Femur (tissue), 1 donor: ENCODE measurements around the gene C2orf68.
"Not testable (repeated sequence)": the region's sequence is repeated elsewhere in the genome, so short reads cannot be mapped to it uniquely, and the experiment has no call there.

Experiments
- DNase-seq: peaks from one replicate; pipeline ENCODE4 v3.0.0-alpha.2; 2017

C2orf68 gene

DNA sequence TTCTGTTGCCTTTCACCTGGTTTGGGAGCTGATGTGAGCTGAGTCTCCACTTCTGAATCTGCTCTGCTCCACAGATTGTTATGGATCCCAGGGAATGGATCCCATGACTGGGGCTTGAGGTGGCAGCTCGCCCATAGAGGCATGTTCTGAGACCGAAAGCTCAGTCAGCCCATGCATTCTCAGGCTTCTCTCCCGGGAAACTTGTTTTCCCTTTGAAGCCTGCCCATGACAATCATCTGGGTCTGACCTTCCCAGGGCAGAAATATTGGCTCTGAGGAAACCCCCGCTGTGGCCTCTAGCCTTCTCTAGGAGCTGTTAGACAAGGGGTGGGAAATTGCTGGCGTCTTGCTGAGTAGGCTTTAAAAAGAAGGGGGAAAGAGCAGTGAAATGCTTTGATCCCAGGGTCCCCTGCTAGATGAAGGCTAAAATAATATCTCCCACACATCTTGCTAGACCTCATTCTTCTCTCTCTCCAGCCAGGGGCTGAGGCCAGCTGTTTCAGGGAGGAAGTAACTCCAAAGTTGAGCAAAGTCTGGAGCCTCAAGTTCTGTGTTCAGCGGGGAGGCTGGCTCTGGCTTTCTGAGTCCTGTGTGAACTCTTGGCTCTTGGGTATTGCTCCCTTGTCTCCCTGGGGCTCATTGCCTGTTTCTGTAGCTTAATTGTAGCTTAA is 32.5 kb downstream of the C2orf68 start:
- no peak for DNase-seq

DNA sequence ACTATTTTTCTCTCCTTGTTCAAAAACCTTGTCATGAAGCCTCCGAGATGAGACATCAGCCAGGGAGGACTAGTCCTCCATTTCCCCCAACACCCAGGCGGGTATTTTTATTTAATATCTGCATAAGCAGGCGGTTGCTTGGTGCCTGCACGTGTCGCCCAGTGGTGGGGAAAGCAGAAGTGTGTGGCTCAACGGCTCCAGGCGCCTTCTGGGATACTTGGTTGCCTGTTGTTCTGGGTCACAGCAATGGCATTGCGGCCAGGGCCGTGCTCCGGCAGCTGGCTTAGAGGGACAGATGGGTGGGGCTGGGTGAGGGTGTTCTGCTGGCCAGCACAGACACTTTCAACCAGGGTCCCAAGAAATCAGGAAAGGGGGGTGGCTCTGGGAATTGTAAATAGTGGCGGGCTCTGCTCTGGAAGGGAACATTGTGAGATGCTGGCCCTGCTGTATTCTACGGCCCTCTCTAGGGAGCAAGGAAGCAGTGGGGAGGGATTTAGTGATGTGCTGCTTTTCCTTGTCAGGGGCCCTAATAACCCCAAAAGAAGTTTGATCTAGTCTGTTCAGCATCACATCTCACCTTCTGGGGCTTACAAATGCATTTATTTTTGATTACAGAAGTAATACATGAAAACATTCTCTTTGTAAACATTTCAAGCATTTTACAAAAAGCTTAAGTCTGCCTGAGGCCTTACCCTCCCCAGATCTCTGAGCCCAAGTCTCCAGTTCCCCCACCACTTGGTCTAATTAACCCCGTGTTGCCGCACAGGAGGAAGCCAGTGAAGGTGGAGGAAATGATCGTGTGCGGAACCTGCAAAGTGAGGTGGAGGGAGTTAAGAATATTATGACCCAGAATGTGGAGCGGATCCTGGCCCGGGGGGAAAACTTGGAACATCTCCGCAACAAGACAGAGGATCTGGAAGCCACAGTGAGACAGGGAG is 33.4 kb downstream of the C2orf68 start:
- no peak for DNase-seq

DNA sequence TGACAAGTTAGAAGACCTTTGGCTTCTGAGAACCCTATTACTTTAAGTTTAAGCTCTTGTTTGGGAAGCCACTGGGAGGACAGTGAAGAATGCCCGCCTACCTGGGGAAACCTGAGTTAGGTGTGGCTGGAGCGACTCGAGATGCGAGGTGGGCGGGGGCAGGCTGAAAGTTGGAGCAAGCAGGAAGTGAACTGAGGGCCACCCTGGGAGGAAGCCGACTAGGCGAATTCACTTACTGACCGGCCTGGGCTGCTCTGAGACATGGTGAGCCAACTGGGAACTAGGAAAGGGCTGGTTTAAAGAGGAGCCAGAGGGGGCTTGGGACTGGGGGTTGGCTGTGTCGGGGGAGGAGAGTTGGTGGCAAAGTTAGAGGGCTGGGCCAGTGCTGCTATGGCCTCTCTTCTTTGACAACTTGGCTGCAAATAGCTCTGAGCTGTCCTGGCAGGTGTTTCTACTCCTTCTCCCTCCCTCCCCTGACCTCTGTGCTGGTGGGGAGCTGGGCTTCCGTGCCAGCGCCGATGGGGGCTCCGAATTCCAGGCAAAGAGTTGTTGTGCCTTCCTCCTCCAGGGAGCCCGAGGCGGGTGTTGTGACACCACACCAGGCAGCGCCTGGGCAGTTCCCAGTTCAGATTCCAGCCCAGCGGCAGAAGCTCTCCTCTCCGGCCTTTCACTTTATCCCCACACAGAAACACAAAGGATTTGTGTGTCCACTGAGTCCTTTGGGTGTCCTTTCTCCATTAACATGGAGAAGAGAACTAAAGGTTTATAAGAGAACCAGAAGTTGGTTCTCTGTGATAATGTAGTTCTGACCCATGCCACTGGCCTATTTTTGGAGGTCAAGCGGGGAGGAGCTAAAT is 34.3 kb downstream of the C2orf68 start, which contains the start of gene VAMP8:
TSS of gene VAMP8 (plus strand) at position 201 of the 857 bp plus-strand sequence. CDS start at position 262, 61 bp downstream.
- no peak for DNase-seq

DNA sequence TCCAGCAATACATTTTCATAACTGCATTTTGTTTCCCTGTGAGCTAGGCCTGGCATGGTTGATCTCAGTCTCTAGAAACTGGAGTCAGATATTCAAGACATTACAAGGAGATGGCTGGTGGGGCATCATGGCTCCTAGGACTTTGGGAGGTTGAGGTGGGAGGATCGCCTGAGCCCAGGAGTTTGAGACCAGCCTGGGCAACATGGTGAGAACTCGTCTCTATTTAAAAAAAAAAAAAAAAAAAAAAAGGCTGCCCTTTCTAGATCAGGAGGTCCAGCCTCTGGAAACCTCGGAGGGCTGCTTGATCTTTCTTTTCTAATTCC is 34.8 kb downstream of the C2orf68 start:
- DNase-seq, result no peak

DNA sequence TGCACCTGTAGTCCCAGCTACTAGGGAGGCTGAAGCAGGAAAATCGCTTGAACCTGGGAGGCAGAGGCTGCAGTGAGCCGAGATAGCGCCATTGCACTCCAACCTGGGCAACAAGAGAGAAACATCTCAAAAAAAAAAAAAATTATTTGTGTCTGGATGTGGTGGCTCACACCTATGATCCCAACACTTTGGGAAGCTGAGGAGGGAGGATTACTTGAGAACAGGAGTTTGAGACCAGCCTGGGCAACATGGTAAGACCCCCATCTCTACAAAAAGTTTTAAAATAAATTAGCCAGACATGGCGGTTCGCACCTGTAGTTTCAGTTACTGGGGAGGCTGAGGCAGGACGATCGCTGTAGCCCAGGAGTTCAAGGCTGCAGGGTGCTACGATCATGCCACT is 36.1 kb downstream of the C2orf68 start:
- no peak for DNase-seq

DNA sequence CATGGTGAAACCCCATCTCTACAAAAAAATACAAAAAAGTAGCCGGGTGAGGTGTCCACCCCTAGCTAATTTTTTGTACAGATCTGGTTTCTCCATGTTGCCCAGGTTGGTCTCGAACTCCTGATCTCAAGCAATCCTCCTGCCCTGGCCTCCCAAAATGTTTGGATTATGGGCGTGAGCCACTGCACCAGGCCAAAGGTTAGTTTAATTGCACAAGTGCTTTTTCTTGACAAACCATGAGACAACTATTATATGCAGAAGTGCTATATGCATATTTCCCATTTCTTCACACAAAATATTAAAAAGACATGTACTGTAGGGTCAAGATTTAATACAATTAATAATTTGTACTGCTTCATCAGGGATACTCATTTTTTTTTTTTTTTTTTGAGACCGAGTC is 45.6 kb downstream of the C2orf68 start:
- no peak for DNase-seq

DNA sequence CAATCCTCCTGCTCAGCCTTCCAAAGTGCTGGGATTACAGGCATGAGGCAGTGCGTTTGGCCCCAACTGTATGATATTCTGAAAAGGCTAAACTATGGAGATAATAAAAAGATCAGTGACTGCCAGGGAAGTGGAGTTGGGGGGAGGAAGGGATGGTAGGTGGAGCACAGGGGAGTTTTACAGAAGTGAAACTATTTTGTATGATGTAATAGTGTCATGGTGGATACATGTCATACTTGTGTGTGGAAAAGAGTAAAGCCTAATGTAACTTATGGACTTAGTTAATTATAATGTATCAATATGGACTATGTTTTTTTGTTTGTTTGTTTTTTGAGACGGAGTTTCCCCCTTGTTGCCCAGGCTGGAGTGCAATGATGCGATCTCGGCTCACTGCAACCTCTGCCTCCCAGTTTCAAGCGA is 47.7 kb downstream of the C2orf68 start:
- DNase-seq, result no peak

DNA sequence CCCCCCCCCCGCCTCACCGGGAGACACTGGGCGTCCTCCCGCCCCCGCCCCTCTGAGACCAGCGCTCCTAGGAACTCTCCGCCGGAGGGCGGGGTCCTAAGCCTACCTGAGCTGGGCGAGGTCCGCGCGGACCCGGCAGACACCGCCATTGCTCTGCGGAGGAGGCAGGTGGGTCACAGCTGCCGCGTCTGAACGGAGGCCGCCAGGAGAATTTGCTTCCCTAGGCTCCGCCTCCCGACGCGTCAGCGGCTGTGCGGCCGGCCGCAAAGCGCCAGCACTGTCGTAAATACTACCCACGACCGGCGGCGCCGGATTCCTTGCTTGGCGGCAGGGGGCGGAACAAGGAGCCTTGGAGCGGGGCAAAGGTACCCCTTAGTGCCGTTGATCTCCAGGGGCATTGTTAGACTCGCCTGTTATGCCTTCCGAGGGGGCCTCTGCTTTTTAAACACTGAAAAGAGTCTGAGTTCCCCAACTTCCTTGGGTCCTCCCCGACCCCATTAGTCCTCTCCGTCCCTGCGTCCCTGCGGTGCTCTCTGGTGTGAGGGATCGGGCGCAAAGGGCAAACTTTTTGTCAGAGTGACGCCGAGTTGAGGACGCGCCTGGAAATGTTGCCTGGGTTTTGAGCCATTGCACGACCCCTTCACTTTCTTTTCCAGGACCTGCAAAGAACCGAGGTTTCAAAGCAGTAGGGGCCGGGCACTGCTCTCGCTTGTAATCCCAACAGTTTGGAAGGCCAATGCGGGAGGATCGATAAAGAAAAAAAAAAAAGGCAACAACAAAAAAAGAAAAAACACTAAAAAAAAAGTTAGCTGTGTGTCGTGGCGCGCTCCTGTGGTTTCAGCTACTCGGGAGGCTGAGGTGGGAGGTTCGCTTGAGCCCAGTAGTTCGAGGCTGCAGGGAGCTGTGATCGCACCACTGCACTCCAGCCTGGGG is 50.3 kb downstream of the C2orf68 start, which contains the start of gene GGCX:
TSS of gene GGCX (minus strand) at position 214 of the 933 bp plus-strand sequence. CDS start at position 149, 65 bp downstream.
- peak; percentile 97 for DNase-seq

DNA sequence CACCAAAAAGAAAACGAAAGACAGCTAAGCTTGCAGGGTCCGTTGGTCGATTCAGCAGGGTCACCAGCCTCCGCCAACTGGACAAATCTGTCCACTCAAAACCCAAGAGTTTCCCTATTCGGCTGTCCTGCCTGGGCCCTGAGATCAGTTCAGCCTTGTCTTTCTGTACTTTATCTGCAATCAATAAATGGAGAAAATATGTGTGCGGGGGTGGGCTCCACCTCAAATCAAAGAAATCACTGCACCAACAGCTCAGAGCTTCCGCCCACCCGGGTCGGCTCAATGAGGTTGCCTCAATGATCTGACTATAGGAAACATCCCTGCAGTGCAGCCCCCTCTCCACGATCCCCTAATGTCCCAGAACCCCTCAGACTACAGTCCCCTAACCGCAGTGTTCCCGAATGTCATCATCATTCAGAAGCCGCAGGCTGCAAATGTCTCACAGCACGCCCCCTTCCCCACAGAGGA is 51.0 kb downstream of the C2orf68 start:
- DNase-seq, result no peak

DNA sequence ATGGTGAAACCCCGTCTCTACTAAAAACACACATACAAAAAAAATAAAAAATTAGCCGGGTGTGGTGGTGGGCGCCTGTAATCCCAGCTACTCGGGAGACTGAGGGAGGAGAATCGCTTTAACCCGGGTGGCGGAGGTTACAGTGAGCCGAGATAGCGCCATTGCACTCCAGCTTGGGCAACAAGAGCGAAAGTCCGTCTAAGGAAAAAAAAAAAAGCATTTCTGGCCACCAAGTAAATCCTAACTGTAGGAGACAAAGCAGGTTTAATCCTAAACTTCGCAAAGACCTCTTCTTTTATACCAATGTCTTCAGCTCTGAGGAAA is 51.5 kb downstream of the C2orf68 start:
- not testable (repeated sequence) for DNase-seq

DNA sequence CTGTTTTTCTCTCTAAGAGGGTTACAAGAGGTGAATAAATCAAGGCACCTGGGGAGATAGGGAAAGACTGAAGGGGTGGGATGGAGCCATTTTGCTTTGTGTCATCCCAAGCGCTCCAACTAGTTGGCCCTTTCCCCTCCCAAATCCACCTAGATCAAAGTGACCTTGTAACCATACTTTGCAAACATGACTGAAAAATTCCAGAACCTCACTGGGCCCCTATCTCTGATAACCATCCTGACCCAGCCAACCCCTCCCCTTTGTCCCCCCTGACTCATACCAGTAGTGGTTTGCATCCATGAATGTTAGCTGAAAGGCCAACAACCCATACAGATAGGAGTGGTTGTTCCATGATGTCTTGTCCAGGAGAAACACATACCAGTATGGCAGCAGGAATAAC is 53.7 kb downstream of the C2orf68 start:
- no peak for DNase-seq

DNA sequence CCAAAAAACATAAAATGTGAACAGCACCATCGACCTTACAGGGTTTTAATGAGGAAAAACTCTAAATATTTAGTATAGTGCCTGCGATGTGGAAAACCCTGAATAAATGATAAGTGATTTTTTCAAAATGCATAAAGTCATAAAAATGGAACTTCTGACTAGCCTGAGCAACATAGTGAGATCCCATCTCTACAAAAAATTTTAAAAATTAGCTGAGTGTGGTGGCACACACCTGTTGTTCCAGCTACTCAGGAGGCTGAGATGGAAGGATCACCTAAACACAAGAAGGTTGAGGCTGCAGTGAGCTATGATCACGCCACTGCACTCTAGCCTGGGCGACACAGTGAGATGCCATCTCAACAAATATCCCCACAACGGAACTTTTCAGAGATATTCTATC is 54.7 kb downstream of the C2orf68 start:
- no peak for DNase-seq
